NCI-H2227 treated with DMSO at 0.1 percent for 48 hours (cell line): ENCODE measurements around the gene LSM7.
A peak's percentile ranks its signal among the peaks of the same experiment; 100 is the strongest.

Source experiments
- DNase-seq: peaks from one replicate; lab custom pipeline; 2025; lab: John Stamatoyannopoulos, UW

Gene LSM7

GRCh38 chr19:2278459-2279158 lies 49.8 kb downstream of the LSM7 start:
- DNase-seq = no peak

DNA sequence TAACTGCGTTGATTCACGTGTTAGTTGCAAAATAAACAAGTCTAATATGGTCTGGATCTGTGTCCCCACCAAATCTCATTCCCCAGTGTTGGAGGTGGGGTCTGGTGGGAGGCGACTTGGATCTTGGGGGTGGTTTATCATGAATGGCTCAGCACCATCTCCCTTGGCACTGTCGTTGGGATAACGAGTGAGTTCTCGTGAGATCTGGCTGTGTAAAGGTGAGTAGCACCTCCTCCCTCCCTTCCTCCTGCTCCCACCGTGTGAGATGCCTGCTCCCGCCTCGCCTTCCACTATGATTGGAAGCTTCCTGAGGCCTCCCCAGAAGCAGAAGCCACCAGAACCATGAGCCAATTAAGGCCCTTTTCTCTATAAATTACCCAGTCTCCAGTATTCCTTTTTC lies 51.2 kb downstream of the LSM7 start:
- DNase-seq = no peak

DNA sequence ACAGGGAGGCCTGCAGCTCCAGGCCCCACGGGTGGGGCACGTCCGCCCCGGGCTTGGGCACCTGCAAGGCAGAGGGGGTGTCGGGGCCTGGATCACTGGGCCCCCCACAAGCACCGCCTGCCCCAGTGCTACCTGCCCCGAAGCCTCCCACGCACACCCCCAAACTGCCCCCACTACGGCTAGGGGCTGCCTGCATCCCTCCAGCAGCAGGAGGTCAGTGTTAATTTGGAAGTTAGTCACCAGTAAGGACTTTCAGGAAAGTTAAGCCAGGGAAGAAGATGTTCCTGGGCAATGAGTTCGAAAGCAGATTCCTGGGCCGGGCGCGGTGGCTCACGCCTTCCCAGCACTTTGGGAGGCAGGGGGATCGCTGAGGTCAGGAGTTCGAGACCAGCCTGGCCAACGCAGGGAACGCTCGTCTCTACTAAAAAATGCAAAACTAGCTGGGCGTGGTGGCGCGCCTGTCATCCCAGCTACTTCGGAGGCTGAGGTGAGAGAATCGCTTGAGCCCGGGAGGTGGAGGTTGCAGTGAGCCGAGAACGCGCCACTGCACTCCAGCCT lies 51.9 kb downstream of the LSM7 start:
- no peak for DNase-seq

- DNase-seq = no peak
Observed at GRCh38 chr19:2275588-2276428, 52.6 kb downstream of the LSM7 start.

DNA sequence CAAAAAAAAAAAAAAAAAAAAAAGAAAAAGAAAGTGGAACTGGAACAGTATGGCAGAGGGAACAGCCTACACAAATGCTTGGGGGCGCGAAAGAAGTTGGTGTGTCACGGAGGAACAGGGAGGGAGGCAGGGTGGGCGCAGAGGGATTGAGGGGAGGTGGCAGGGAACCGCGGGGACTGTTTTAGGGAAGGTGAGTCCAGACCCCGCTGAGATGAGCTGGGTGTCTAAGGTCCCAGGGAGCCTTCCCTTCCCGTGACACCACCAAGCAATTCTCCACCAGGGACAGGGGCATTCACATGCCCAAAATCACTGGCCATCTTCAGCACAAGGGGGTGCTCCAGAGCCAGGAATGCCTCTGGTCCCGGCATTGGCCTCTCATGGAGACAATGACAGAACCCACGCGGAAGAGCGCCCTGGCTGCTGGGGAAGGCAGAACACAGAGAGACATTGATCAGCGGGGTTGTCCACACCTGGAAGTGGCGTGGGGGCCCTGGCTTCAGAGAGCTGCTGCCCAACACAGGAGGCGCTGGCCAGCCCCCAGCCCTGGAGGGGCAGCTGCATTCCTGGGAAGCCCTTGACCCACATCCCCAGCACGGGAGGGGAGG lies 53.4 kb downstream of the LSM7 start:
- no peak for DNase-seq

DNA sequence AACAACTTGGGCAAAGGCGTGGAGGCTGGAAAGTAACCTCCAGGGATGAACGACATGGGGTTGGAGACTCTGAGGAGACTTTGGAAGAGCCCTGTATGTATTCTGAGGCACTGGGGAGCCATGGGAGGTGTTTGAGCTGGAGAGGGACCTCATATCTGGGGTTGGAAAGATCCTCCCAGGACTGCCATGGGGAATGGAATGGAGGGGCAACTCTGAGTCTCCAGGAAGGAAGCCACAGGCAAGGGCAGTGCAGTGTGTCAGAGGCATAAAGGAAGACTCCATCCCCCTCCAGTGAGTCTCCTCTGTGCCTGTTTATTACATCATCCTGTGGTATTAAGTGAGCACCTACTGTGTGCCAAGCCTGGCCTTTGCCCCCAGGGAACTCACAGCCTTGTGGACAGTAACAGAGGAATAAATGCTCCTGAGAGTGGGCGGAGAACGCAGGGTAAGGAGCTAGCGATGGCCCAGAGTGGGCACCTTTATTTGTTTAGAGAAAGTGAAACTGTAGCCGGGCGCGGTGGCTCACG lies 54.1 kb downstream of the LSM7 start:
- no peak for DNase-seq

- peak; percentile 5 for DNase-seq
Observed at GRCh38 chr19:2273356-2274184, 54.8 kb downstream of the LSM7 start.
